Endometrium (tissue), 2 donors: ENCODE data around the gene ELMO1.

Experiments used
- FAIRE-seq: peaks from 2 replicates; lab custom pipeline; 2012; peaks lifted over from hg19 to GRCh38; lab: Jason Lieb, UNC
- donor health status: control.
- donor health status: control.

The ELMO1 gene

DNA sequence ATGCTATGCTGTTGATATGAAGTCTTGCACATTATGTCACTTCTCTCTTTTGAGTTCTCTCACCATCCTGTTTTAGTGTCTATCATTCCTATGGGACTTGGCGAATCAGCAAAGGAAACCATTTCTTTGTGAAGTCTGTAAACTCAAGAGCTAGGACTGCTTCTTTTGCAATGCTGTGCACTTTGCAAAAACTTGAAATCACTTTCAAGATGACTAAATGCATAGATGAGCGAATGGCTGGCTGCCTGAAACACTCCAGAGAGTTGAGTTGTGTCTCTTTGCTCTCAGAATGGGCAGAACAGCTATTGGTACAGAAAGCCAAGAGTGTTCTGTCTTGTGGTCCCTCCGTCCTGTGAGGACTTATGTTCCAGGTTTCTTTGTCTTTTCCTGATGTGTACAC lies 18.3 kb upstream of the ELMO1 start:
- no peak for FAIRE-seq

DNA sequence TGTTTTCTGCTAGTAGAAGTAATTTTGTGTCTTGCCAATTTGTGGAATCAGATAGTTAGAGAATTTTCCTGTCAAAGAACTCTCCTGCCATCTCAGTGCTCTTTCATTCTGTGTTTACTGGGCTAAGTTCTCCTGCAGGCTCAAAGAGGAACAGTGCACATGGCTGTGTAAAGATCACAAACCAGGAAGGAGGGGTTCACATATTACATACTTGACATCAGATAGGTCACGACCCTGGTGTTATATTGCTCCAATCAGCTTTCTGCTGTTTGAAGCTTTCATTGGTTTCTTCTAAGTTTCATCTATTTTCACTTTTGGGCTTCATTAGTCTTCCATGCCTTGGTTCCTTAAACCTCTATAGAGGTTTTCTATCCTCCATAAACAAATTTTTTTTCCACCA lies 13.5 kb upstream of the ELMO1 start:
- FAIRE-seq = no peak

DNA sequence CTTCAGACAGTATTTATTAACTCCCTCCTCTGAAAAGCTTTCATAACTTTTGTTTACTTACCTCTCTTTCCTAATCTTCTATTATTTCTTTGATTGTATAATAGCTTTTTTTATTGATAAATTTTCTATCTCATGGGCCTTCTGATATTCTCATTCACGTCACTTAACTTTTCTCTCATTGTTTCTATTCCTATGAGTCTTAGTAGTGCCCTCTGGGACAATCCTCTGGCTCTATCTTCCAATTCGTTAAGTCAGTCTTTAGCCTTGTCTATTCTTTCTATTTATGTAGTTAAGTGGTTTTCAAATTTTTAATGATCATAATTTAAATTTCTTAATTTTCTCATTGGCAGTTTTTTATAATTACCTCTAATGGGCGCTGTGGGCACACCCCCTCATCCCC lies 6.4 kb upstream of the ELMO1 start:
- no peak for FAIRE-seq

DNA sequence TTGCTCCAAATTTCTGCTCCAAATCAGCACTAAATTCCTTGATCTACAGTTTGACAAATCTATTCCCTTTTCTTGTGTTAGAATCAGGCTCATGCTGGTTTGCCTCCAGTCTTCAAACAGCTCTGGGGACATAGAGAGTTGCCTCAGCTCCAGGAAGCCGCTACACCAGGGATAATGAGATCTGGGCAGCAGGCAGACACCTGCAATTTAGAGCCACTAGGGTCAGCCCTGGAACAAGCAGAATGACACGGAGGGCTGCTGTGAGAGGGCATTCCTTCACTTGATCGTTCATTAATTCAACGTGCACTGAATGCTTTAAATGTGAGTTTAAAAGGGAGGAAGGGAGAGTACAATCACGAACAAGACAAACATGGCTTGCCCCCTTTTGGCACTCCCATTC lies 3.7 kb upstream of the ELMO1 start:
- no peak for FAIRE-seq

DNA sequence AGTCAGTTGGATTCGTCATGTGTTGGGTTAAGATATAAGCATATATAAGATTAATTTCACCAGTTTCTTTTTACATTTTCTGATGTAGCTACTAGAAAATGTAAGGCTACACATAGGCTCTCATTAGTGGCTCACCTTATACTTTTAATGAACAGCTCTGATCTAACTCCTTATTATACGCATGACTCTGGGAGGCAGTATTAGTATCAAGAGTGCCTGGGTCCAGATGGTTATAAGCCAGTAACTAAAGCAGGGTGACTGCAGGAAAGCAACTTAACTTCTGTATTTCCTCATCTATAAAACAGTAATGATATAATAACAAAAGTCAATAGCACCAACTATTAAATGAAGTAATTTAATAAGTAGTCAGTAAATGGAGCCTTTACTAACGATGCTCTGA lies 1.4 kb upstream of the ELMO1 start:
- FAIRE-seq = no peak

DNA sequence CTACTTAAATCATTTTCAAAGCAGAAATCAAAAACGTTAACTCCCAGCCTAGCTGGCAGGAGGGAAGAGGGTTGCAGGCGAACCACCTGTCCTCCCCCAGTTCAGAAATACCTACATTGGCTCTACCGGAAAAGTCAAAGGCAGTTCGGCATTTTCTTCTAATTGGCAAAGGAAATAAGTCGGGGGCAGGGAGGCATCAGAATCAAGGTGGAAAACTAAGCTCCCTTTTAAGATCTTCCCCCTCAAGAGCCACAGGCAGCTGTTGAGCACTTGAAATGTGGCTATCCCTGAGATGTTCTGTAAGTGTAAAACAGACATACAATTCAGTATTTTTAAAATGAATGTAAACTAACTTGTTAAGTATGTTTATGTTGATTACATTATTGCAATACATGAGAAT lies 957 bp upstream of the ELMO1 start:
- no peak for FAIRE-seq

DNA sequence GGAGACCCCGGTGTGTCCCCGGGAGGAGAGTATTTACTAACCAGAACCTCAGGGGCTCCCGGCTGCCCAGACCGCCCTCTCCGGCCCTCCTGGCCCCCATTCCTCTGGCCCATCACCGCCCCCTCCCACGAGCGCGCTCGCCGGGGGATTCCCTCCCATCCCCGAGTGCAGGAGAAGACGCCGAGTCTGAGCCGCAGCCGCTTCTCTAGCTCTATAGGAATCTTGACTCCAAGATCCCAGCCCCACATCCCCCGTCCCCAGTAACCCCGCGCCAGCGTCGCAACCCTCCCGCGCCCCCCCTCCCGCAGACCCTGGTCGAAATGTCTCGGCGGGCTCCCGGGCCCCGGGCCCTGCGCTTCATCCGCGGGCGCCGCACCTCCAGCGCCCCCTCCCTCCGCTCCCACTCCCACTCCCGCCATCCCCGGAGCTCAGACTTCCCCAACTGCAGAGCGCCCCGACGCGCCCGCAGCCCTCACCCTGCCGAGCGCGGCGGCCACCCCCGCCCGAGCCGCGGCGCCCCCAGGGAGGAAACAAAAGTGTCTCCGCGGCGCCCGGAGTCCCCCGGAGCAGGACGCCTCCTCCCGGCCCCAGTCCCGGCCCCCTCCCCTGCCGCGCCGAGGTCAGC lies 541 bp downstream of the ELMO1 start:
- FAIRE-seq = no peak

DNA sequence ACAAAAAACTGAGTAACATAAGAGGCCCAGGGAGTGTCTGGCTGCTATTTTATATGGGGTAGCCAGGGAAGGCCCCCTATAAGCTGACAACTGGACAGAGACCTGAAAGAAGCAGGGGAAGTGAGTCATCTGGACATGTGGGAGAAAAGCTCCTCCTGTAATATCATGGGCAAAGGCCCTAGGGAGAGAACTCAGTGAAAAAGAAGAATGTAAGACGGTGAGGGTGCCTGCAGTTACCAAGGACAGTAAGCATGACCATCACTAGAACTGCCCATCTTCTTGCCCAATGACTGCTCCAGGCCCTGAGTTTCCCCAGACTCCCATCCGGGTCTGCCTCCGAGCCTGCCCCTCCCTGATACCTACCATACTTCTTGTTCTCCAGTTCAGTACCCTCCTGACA lies 2.3 kb downstream of the ELMO1 start:
- no peak for FAIRE-seq

DNA sequence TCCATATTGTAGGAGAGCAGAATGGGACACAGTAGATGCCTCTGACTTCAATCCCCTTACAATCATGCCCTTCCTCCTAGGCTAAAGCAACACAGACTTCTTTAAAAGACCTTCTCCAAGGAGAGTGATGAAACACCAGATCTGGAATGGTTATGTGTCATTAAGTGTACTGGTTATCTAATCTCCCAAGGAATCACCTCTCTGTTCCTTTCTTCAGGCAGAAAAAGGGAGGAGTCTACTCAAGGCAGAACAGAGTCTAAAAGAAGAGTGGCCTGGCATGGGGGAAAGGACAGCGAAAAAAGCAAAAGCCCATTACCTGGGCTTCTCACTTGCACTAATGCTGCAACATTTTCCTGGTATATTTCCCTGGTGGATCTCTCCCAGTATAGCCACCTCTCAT lies 2.9 kb downstream of the ELMO1 start:
- FAIRE-seq = no peak

DNA sequence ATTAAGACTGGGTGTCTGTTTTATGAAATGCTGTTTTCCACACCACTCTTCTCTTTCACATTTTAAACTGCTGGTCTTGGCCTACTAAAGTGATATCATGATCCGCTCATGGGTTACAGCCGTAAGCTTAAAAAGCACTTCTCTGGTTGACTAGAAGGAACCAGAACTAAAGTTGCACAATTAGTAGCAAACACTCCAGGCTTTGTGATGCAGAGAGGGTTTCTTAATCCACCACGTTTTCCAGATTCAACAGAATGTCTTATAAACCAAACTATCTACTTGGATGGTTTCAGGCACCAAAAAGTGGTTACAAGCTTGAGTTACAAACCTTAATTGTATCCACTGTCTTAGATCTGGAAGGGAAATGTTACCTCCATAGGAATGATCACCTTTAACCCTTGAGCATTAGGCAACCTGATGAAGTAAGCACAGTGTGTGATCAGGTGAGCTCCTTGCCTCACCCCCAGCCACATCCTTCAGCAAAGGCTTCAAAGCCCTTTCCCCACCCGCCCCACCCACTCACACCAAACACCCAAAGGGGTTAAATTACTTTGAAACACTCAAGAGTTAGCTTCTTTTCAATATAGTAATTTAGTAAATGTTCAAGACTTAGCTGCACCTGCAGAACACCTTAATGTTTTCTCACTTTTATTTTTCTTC lies 3.5 kb downstream of the ELMO1 start:
- FAIRE-seq = no peak

DNA sequence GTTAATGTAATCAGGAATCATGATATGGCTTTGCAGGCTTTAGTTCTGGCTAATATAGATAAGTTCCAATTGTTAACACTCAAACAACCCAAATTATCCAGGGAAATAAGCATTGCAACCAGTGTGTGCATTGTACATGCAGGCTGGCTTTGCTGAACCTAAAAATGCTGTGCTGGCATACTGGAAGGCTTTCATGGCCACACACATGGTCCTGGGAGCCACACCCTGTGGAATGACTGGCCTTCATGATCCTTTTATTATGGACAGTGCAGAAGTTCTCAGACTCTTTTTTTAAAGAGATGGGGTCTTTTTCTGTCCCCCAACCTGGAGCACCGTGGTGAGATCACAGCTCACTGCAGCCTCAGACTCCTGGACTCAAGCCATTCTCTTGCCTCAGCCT lies 5.0 kb downstream of the ELMO1 start:
- no peak for FAIRE-seq

DNA sequence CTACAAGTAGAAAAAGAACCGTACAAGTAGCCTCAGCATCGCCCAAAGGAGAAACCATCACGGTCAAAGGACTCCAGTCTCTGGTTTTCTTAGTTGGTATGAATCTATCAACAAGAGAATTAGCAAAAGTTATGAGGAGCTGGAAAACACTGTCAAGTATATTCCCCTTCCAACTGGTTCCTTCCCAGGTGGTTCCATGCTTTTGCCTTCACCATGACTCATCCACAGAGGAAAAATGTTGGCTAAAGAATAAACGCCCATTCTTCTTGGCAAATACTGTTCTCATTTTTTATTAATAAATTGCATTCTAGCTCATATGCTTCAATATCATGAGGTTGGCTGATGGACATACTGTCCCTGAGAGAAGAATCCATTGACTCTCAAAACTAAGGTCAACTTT lies 6.4 kb downstream of the ELMO1 start:
- FAIRE-seq = no peak

DNA sequence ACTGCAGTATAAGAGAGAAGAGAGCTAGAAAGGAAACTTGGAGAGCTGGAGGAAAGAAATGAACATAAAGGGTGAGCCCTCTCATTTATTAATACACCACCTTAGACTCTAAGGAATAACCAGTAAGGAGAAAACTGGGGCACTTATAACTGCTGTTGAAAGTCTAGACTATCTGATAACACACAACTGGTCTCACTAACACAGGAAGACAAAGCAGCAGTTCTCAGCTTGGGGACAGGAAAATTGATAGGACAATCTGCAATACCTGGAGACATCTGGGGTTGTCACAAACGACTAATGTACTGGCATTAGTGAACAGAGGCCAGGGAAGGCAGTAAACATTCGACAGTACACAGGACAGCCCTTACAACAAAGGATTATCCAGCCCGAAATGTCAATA lies 6.8 kb downstream of the ELMO1 start:
- no peak for FAIRE-seq

DNA sequence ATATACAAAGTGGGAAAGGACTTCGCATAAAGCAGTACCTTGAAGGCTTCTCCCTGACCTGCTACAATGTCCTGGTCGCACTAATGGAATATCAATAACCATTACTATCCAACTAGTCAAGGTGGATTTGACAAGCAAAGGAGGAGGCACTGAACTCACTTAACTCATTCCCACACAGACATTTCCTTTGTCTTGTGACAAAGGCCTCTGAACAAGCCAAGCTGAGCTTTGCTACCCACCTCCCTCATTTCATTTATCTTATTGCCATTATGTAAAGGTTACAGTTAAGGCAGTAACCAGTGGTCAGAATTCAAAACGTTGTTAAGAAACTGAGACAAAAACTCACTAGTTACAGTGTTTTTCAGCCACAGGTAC lies 7.3 kb downstream of the ELMO1 start:
- no peak for FAIRE-seq

DNA sequence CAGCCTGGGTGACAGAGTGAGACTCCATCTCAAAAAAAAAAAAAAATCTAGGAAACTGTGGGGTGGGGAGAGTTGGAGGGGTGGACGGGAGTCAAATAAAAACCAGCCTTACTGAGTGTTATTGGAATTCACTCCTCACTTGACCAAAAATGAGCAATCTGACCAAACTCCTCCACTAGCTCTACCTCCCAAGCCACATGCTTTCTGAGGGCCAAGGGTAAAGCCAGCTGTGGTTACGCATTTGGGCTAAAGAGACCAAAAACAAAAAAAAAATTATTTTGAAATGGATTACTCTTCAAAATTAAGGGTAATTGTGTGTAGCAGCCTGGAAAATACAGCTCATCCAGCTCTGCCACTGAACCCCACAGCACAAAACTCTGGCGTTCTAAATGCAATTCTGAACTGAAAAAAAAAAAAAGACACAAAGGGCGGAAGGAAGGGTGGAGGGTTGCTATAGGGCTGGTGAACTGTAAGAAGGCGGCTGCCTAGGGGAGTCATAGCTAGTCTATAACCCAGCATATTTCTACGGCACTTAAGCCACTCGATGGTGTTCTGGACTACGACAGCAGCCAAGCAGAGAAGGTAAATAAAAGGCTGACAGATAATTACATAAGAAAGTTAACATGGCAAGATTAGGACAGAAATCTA lies 7.8 kb downstream of the ELMO1 start:
- FAIRE-seq = no peak

DNA sequence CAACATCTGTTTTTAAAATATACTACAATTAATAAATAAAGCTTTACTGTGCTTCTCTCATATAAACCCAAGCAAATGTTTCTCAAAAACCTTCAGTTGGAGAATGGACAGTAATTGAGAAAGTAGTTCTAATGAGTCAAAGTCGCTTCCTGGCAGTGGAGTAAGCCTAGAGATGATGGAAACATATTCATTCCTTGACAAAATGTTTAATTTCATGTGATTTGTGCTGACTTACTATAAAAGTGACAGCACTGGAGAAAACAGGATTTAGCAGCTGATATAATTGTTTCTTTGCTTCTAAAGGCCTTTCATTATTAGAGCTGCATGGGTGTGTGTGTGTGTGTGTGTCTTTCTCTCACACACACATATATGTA lies 9.0 kb downstream of the ELMO1 start:
- no peak for FAIRE-seq

DNA sequence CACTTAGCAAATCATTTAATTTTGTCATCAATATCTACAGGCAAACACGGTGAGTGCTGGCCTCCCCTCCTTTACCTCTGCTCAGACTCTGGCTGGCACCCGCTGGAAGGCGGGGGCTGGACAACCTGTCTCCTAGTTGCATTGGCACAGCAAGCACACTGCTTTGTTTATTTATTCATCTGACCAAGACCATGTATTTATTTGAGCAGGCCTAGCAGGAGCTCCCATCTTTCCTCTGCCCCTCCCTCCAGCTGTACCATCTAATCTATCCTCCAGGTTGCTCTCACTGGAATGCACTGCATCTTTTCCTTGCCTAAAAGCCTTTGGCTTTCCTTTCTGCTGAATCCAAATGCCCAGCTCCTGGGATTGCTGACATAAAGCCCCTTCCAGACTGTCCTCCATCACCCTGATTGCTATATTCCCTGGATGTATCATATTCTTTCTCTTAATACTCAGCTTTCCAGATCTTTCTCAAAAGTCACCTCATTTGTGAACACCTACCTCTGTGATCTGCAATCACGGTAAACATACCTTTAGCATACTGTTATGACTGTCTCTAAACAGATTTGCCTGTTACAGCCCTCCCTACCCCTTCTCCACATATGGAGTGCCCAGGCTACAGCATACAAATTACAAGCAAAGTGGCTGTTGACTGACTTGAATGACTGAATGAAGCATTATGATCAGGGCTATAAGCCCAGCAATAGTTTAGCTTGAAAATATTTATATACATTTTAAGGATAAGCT lies 9.6 kb downstream of the ELMO1 start:
- no peak for FAIRE-seq

DNA sequence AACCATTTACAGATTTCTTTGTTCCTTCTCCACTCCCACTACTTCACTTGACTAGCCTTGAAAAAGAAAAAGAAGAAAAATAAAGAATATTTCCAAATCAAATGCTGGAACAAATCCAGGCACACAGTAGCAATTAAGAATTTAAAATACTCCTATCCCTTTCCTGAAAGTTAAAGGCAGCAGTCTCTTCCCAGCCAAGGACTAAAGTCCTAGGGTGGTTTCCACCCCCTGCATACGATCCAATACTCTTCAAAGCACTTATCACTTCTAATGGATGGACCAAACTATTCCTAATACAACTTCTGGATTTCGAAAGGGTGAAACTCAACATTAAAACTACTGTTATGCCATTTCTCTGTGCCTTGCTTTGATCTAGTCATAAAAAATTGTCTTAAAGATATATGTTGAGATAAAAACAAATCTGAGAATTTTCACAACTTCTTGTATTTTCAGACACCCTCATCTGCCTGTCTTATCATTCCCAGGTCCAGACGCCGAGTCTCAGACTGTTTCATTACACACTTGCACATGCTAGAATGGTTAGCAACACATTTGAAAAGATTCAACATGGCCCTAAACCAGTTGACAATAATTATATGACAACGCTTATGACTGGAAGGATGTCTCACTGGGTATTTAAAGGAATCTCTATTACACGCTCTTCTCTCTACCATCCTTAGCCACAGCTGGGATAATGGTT lies 13.4 kb downstream of the ELMO1 start:
- no peak for FAIRE-seq

DNA sequence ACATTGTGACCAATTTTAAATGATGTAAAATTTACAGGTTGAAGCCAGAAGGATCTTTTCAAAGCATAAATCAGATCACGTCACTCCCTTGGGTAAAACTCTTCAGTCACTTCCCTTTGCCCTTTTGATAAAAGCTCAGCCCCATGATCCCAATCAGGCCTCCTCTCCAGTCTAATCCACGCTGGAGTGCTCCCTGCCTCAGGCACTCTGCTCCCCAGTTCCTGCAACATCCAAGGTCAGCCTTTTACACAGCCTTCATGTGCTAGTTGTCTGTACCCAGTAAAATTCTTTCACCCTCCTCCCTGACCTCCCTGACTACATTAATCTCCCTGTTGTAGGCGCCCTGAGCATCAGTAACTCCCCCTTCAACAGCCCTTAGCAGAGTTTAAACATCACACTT lies 14.1 kb downstream of the ELMO1 start:
- no peak for FAIRE-seq

DNA sequence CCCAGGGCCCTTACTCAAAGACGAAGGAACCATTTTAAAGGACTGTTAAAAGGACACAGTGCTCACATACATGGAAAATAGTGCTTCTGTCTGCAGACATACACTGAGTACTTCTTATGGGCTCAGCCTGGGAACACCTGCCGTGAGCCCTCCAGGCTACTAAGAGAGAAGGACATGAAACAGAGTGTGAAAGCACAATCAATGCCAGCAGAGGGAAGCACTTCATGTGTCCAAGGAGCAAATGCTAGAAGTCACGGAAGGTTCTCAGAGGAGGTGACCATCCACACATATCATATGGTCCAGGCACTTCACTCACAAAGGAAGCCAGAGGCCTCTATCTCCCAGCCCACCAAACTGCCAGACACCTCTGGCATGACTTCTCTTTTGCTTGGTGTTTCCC lies 15.5 kb downstream of the ELMO1 start:
- FAIRE-seq = no peak

DNA sequence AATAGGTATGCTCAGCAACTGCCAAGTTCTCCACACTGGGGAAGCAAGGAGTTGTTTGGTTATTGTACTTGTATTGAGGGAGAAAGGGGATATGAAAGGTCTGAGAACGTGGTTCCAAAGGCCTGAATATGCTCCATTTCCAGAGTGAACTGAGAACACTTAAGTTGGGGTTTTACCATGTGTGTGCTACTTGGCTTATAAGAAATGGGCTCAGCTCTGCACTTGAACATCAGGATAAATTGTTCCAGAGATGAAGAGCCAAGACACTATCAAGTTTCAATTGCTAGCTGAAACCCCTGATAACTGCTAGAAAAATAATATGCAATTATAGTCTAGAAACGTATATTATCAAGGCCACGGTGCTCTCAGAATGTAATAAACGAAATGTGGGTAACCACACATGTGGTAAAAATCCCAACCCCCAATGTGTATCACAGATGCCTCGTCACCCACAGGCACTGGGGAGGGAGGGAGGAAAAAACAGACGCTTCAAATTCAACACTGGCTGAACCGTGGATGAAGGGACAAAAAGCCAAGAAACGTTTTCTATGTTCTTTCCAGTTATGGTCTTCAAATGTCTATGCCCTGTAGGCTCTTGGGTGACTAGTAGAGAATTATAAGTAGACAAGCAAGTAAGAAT lies 16.3 kb downstream of the ELMO1 start:
- no peak for FAIRE-seq

DNA sequence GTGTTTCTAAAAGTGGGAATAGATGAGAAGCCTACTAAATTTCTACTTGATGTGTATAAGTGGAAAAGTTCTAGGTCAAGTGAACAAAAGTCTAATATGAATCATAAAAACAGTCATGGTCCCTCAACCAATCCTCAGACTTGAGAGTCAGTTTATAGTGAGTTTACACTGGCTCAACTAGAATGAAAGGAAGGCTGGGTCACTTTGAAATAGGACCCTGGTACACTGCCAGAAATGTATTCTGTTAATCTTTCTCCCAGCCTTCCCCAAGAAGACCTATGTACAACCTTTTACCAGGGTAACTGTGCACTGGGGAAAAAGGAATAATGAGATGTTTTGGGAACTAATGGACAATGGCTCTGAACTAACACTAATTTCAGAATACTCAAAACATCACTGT lies 17.3 kb downstream of the ELMO1 start:
- FAIRE-seq = no peak
